Activated T-cell treated with anti-CD3 and anti-CD28 coated beads, Interleukin-2, amount 50 U/mL, for 72 hours (primary cell): ENCODE measurements around the gene CARS1. TPM values are rescaled to one million over a fixed set of nuclear protein-coding genes. Genes with fewer than 3 reads are reported as not detected.
A peak's percentile ranks its signal among the peaks of the same experiment; 100 is the strongest.

Experiments used
- ATAC-seq, 2 donors: fragments of 150-1000 bp; cut with Tn5 transposase; replicated peaks in 1 of 2; 2 replicates each; pipeline ENCODE4 v1.10.0; 2021; ENCODE audit warnings: moderate library complexity in 2 of 2, mild to moderate bottlenecking in 1 of 2
- DNase-seq, 2 donors: peaks; one replicate each; pipeline ENCODE4 v3.0.0; 2021 to 2022; ENCODE audit warnings: mixed read lengths in 1 of 2
- H3K27ac Mint-ChIP-seq: one replicate; pipeline ENCODE4 v1.8.0; 2022; ENCODE audit warnings: mild to moderate bottlenecking, moderate library complexity, mixed read lengths
- H3K27me3 Mint-ChIP-seq: one replicate; pipeline ENCODE4 v1.8.0; 2022; ENCODE audit warnings: low read depth, mixed read lengths
- H3K36me3 Mint-ChIP-seq, 2 donors: one replicate each; pipeline ENCODE4 v1.8.0; 2022; ENCODE audit warnings: mixed read lengths in 2 of 2, mild to moderate bottlenecking in 1 of 2; ENCODE audit not compliant: insufficient read depth in 2 of 2
- H3K4me1 Mint-ChIP-seq: one replicate; pipeline ENCODE4 v1.8.0; 2022; ENCODE audit warnings: low read depth, mixed read lengths
- H3K4me3 Mint-ChIP-seq, 2 donors: one replicate each; pipeline ENCODE4 v1.8.0; 2022; ENCODE audit warnings: mild to moderate bottlenecking in 2 of 2, mixed read lengths in 2 of 2, moderate library complexity in 2 of 2
- H3K9me3 Mint-ChIP-seq, 2 donors: one replicate each; pipeline ENCODE4 v1.8.0; 2022; ENCODE audit warnings: mixed read lengths in 2 of 2
- total RNA-seq, 2 donors: library from RNA; stranded (reverse); gene quantifications; one replicate each; pipeline ENCODE4 v1.2.3, GENCODE V29; 2022

The CARS1 gene
- total RNA-seq, 2 donors from 2014 or later = 217 to 224 TPM

DNA sequence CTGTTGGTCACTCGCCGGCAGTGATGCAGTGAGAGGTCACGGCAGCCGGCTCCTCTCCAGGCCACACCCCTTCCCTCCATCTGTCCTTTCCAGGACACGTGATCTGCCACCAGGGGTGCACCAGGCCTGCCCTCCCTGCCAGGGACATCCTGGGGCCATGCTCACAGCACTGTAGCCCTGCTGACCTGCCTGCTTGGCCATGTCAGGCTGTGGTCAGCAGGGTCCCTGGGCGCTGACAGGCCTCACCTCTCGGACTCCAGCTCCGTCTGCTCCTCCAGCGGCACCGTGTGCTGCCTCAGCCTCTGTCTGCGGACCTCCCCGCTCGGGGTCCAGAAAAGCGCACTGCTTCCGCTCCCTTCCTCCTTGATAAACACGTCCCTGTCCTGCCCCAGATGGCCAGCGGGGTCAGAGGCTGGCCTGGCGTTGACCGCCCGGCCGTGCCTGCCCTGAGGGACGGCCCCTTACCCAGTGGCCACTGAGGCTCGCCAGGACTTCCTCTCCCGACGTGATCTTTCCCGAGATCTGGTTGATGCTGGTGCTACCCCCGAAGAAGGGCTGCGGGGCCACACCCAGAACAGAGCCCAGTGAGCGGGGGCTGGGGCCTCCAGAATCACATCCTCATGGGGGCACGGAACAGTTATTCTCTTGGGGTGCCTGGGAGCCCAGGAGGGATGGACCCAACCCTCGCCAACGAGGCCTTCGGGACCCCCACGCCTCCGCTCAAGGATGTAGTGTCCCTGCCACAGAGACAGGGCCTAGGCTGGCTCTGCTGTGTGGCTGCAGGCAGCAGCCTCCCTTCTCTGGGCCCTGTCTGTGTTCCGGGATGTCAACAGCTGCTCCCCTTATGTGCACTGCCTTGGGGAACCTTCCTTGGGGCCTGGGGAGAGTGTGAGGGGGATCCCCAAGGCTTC lies 36.3 kb upstream of the CARS1 start:
- H3K4me1 Mint-ChIP-seq = no peaks in the 10 kb centered on the region
- ATAC-seq (no peak), DNase-seq (no peak)
- no peak overlapping the region for H3K27ac Mint-ChIP-seq
- H3K4me3 Mint-ChIP-seq = no peak overlapping the region
- no peaks in the 10 kb centered on the region for H3K27me3 Mint-ChIP-seq
- no peaks in the 10 kb centered on the region for H3K36me3 Mint-ChIP-seq
- H3K9me3 Mint-ChIP-seq = no peaks in the 10 kb centered on the region

DNA sequence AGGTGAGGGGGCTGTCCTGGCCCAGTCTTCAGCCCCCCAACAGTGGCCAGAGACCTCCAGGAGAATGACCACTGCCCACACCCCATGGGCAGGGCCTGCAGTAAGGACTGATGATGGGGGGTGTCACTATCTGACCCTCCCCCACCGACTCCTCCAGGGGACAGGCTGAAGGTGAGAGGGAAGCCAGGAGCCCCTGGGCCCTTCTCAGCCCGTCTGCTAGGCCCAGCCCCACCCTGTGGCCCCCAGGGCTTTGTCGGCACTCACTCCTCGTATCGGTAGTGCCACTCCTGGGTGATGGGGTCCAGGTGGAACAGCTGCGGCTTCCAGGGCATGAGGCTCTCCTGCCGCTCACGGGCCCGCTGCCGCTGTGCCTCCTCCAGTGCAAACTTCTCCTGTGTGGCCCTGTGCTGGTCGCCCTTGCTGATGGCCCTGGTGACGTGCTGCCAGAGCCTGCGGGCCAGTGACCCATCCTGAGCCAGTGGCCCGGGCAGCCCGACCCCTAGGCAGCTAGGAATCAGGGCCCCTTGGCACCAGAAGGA lies 35.4 kb upstream of the CARS1 start:
- ATAC-seq (no peak), DNase-seq (no peak)
- no peaks in the 10 kb centered on the region for H3K4me1 Mint-ChIP-seq
- H3K27ac Mint-ChIP-seq = no peak overlapping the region
- H3K4me3 Mint-ChIP-seq = no peak overlapping the region
- no peaks in the 10 kb centered on the region for H3K9me3 Mint-ChIP-seq
- no peaks in the 10 kb centered on the region for H3K27me3 Mint-ChIP-seq
- H3K36me3 Mint-ChIP-seq = no peaks in the 10 kb centered on the region

DNA sequence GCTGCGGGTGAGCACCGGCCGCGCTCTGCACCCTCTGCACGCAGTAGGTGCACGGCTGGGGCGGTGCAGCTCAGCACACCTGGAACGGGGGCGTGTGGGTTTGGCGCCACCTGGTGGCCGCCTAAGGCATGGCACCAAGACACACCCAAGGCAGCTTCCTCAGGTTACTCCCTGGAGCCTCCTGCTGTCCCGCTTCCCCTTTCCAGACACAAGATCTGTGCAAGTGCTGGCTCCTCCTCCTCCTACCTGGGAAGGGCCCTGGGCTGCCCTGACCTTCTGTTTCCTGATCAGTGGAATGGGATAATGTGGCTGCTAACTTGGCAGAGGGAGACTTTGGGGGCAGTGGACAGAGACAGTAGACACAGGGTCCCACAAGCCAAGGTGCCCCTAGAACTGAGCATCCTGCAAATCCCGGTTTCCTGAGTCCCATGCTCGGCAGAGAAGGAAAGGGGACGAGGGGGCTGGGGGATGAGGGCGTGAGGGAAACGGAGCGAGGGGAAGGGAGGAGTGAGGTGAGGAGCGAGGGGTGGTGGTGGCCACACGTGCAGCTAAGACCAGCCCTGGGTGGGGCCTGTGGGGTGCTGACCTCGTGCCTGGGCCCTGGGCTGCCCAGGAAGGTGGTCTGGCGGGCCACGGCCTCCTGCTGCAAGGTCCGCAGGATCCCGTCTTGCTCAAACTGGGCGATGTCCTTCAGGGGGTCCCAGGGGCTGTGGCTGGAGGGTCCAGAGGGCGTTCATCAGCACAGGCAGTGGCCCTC lies 34.8 kb upstream of the CARS1 start:
- DNase-seq (peak; percentile 66 to 81), ATAC-seq (peak; percentile 84 to 89)
- Mint-ChIP-seq H3K4me3 (no peak overlapping the region), H3K9me3 (no peaks in the 10 kb centered on the region), H3K36me3 (no peaks in the 10 kb centered on the region), H3K4me1 (no peaks in the 10 kb centered on the region), H3K27me3 (no peaks in the 10 kb centered on the region), H3K27ac (no peak overlapping the region)

DNA sequence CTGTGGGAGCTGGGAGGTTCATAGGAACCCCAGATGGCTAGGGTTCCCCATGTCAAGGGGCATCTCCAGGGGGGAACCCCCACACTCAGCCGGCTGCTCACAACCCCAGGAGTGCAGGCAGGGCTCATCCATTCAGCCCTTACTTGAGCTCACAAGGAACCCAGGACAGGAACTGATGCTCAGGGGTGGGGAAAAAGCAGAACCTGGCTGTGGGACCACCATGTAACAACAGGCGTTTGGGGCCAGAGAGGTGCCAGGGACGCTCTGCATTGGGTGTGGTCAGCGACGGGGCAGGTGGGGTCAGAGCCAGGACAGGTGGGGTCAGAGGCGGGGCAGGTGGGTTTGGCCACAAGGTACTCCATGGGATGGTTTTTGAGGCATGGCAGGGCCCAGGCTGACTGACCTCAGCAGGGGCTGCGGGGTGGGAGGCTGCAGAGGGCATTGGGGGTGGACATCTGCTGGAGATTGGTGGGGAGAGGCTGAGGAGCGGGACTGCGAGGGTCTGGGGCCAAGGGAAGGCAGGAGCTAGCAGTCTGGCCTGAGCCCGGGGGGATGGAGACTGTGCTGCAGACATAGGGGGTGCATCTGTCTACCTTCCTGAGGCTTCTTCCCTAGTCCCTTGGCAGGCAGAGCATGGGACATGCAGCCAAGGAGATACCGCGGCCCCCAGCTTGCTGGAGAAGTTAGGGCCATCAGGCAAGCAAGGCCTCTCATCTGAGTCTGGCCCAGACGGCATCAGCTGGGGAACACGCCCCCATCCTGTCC lies 34.0 kb upstream of the CARS1 start:
- ATAC-seq = no peak
- Mint-ChIP-seq H3K27me3 (no peaks in the 10 kb centered on the region), H3K9me3 (no peaks in the 10 kb centered on the region), H3K4me1 (no peaks in the 10 kb centered on the region), H3K4me3 (no peak overlapping the region), H3K27ac (no peak overlapping the region), H3K36me3 (no peaks in the 10 kb centered on the region)
- no peak for DNase-seq

DNA sequence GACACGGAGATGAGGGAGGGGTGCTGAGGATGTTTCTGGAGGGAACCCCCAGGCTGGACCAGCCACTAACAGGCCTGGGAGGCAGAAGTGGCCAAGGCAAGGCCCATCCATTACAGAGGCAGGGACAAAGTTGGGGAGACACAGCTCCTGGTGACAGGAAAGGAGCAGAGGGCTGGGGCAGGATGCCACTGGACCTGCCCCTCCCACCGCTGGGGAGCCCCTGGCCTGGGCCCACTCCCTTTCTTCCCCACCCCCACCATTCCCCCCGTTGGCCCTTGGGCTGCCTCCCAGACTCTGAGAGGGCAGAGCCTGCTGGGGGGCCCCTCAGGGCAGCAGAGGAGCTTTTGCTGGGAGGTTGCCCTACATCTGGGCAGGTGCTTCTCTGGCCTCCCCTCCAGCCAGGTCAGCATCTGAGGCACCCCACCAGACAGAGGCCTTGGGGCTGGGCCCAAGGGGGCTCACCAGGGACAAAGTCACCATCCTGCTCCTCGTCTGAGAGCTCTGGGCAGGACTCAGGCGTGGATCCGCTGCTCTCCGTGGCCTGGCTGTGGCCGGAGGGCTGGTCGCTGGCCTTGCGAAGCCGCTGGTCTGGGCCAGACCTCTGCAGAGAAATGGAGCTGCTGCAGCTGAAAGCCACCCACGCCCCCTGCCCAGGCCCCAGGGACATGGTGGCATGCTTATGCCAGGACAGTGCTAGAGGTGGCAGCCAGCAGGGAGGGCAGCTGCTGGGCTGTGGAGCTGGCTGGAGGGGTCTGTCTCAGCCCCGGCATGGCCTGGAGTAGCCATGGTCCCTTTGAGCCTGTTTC lies 33.1 kb upstream of the CARS1 start:
- DNase-seq (no peak), ATAC-seq (no peak)
- H3K36me3 Mint-ChIP-seq = no peaks in the 10 kb centered on the region
- H3K27me3 Mint-ChIP-seq = no peaks in the 10 kb centered on the region
- H3K9me3 Mint-ChIP-seq = no peaks in the 10 kb centered on the region
- no peak overlapping the region for H3K27ac Mint-ChIP-seq
- H3K4me1 Mint-ChIP-seq = no peaks in the 10 kb centered on the region
- H3K4me3 Mint-ChIP-seq = no peak overlapping the region

DNA sequence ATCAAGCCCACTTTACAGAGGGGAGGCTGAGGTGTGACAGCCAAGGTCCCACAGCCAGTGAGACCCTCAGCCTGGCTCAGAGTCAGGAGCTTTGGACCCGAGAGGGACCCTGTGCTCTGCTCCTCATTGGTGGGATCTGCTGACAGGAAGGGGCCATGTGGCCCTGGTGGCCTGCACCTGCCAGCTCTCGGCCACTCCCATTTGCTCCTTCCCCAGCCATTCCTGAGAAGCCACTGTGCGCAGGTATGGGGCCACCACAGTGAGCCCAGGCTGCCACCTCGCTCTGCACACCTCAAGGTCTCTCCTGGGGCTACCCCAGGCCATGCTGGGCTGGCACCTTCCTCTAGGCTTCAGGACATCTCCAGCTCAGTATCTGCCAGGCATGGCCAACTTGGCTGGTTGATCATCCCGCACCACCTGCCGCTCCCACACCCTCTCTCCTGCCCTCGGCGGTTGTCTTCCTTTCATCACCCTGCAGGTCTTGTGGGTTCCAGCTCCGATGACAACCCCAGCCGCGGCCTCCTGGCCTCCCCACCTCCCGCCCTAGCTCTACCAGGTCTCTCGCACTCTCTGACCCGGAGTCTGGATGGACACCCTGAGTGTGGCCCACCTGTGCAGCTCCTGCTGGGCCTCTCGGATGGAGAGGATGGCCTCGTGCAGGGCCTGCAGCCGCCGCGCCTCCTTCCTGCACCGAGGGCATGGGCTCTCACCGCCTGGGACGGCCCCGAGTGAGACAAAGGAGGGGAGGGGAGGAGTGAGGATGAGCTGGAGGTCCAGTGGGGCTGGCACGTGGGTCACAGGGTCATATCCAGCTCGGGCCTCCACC lies 32.2 kb upstream of the CARS1 start:
- no peak for ATAC-seq
- Mint-ChIP-seq H3K27ac (no peak overlapping the region), H3K4me1 (no peaks in the 10 kb centered on the region)

DNA sequence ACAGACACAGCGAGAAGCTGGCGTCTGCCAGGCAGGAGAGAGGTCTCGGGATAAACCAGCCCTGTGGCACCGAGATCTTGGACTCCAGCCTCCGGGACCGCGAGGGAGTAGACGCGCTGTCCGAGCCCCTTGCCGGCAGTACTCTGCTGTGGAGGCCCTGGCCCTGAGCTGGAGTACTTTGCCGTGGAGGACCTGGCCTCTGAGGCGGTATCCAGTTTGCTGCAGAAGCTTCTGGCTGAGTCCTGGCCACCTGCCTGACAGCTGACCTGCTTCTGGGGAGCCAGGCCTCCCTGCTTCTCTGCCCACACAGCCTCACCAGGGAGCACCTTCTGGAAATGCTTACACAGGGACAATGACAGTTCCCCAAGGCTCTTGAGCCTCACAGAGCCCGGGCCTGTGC lies 31.6 kb upstream of the CARS1 start:
- Mint-ChIP-seq H3K4me3 (no peak overlapping the region), H3K4me1 (no peaks in the 10 kb centered on the region), H3K27ac (no peak overlapping the region), H3K36me3 (no peaks in the 10 kb centered on the region), H3K27me3 (no peaks in the 10 kb centered on the region), H3K9me3 (no peaks in the 10 kb centered on the region)
- DNase-seq = no peak
- no peak for ATAC-seq

More for the DNA sequence above, 32.2 kb upstream of the CARS1 start:
- no peaks in the 10 kb centered on the region for H3K36me3 Mint-ChIP-seq
- no peaks in the 10 kb centered on the region for H3K9me3 Mint-ChIP-seq
- no peak for DNase-seq
- no peak overlapping the region for H3K4me3 Mint-ChIP-seq
- H3K27me3 Mint-ChIP-seq = no peaks in the 10 kb centered on the region

DNA sequence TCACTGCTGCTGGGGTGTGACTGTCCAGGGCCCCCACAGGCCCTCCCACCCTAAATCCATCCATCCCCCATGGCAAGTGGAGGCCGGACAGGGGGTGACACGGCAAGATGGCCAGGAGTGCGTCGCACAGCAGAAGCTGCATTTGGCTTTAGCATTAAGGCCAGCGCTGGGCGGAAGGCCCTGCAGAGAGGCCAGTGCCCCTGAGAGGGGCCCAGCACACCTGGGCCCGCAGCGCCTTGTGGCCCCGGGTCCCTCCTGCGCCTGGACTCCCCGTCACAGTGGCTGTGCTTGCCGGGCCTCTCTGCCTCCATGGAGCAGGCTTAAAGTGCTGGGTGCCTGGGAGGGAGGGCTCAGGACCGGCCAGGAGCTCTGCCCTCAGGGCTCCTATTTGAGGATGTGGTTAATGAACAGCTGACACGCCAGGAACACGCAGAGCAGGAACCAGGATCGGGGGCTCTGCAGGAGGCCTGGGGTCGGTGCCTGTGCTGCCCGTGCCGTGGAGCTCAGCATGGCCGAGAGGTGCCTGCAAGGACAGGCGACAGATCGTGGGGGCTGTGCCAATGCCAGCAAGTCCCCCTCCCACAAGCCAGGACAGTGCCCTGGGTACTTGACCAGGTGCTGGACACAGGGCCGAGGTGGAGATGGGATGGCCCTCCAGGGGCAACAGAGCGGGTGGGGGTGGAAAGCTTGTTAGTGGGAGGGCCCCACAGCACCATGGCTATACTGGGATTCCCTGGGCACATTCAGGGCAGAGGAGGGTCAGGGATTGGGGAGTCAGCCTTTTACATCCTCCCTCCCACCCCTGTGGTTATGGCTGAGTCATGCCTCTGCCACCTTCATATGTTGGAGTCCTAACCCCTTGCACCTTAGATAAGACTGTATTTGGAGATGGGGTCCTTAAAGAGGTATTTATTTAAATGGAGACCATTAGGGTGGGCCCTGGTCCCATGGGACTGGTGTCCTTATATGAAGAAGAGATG lies 30.9 kb upstream of the CARS1 start:
- Mint-ChIP-seq H3K9me3 (no peaks in the 10 kb centered on the region), H3K27me3 (no peaks in the 10 kb centered on the region), H3K4me3 (no peak overlapping the region), H3K36me3 (no peaks in the 10 kb centered on the region), H3K4me1 (no peaks in the 10 kb centered on the region), H3K27ac (no peak overlapping the region)
- DNase-seq = no peak
- ATAC-seq = no peak

DNA sequence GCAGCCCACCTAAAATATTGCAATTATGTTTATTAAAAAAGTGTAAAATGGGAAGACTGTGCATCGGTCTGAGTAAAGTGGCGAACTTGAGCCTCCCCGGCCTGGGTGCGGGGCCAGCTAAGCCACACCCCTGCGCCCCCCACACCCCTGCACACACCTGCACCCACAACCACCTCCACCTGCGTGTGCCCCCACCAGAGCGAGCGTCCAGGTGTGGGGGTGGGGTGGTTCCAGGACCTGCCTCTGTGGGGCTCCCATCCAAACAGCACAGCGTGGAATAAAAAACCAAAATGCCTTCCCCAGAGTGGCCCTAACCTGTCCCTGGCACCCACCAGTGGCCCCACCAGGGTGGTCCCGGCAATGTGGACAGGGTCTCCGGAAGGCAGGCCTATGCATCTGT lies 30.1 kb upstream of the CARS1 start:
- H3K9me3 Mint-ChIP-seq = no peaks in the 10 kb centered on the region
- H3K4me1 Mint-ChIP-seq = no peaks in the 10 kb centered on the region
- DNase-seq = no peak
- no peaks in the 10 kb centered on the region for H3K27me3 Mint-ChIP-seq
- no peak for ATAC-seq
- H3K27ac Mint-ChIP-seq = no peak overlapping the region
- no peaks in the 10 kb centered on the region for H3K36me3 Mint-ChIP-seq
- H3K4me3 Mint-ChIP-seq = no peak overlapping the region

DNA sequence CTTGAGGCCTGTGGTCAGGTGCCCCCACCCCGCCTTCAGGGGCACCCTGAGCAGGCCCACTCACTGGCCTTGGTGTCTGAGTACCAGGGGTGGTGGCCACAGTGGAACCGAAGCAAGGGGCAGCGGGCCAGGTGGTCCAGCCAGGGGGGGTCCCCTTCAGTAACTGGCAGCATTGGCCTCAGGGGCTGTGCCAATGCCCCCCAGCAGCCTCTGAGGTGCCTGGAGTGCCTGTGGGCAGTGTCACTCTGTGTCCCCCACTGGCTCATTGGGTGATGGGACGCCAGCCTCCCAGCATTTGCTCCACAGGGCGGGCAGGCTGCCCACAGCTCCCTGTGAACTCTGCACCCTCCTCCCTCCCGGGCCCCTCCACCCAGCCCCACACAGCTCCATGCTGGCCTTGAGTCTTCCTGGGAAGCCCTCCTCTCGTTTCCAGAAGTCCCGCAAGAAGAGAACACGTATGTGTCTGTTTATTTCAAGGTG lies 29.5 kb upstream of the CARS1 start:
- Mint-ChIP-seq H3K27ac (no peak overlapping the region), H3K9me3 (no peaks in the 10 kb centered on the region), H3K27me3 (no peaks in the 10 kb centered on the region), H3K4me3 (no peak overlapping the region), H3K36me3 (no peaks in the 10 kb centered on the region), H3K4me1 (no peaks in the 10 kb centered on the region)
- ATAC-seq (no peak), DNase-seq (no peak)

DNA sequence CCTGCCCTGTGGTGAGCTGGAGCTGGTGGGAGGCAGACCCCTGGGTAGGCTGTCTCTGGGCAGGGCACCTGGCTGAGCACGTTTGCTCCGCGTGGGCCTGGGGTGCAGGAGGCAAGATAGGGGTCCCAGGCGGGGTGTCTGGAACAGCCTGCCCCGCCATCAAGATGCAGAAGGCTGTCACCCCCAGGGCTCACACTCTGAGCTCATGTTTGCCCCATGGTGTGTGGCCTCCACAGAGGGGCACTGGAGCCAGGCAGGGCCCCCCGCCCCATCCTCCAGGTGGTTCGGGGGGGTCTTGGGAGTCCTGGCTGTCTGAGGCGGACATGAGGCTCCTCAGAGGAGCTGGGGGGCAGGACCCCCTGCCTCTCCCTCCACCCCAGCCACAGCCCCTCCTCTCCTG lies 28.9 kb upstream of the CARS1 start:
- H3K4me1 Mint-ChIP-seq = no peaks in the 10 kb centered on the region
- no peaks in the 10 kb centered on the region for H3K36me3 Mint-ChIP-seq
- DNase-seq (no peak), ATAC-seq (no peak)
- no peak overlapping the region for H3K27ac Mint-ChIP-seq
- H3K4me3 Mint-ChIP-seq = no peak overlapping the region
- H3K27me3 Mint-ChIP-seq = no peaks in the 10 kb centered on the region
- H3K9me3 Mint-ChIP-seq = no peaks in the 10 kb centered on the region
